NCI-H2029 treated with DMSO at 0.1 percent for 48 hours (cell line): Measurements from ENCODE around the gene SHD.
"Not testable (repeated sequence)": the region's sequence is repeated elsewhere in the genome, so short reads cannot be mapped to it uniquely, and the experiment has no call there.

ENCODE experiments used
- DNase-seq: peaks from one replicate; lab custom pipeline; 2025; lab: John Stamatoyannopoulos, UW

SHD gene

DNA sequence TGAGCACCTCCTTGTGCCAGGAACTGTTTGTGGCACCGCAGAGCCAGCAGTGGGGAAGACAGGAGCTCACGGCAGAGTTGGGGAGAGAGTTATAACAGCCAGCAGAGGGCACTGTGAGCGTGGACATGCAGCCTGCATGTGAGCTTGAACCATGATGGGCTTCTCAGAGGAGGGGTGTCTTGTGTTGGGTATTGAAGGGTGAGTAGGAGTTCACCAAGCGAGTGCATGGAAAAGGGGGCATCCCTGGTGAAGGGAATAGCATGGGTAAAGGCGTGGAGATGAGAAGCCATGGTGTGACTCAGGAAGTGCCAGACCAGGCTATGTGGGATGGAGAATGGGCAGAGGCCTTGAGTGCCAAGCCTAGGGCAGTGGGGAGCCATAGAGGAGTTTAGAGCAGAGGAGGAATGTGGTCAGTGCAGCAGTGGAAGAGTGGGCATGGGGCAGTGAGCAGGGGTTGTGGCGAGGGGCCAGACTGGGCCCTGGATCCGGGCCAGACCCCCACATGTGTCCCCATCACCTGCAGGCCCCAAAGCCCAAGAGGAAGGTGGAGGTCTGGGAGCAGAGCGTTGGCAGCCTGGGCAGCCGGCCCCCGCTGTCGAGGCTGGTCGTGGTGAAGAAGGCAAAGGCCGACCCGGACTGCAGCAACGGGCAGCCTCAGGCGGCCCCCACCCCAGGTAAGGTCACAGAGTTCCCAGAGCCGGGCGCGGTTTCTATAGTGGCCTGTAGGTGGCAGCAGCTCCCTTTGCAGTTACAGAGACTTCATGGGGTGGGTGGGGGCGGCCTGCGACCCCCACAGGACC is 11.8 kb upstream of the SHD start:
- peak; percentile 12 for DNase-seq

DNA sequence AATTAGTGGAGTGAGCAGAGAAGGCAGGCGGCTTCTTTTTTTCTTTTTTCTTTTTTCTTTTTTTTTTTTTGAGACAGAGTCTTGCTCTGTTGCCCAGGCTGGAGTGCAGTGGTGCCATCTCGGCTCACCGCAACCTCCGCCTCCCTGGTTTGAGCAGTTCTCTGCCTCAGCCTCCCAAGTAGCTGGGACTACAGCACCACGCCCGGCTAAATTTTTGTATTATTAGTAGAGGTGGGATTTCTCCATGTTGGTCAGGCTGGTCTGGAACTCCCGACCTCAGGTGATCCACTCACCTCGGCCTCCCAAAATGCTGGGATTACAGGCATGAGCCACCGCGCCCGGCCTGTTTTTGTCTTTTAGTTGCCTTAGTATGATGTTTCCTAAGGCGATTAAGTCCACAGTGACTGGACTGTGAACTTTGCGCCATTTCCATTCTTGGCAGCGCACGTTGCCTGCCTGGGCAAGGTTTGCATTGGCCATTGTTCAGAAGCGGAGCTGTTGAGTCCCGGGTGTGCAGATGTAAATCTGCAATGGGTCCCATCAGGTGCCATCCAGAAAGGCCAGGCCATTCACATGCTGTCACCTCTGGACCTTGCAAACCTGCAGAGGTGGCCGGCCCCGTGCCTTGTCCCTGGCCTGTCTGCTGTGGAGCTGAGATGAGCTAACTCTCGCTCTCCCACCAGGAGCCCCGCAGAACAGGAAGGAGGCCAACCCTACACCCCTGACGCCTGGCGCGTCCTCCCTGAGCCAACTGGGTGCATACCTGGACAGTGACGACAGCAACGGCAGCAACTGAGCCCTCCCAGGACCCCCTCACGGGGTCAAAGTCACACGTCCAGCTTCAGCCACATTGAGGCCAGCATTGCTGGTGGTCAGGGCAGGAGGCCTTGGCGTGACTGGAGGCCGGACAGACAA is 10.9 kb upstream of the SHD start:
- no peak for DNase-seq

DNA sequence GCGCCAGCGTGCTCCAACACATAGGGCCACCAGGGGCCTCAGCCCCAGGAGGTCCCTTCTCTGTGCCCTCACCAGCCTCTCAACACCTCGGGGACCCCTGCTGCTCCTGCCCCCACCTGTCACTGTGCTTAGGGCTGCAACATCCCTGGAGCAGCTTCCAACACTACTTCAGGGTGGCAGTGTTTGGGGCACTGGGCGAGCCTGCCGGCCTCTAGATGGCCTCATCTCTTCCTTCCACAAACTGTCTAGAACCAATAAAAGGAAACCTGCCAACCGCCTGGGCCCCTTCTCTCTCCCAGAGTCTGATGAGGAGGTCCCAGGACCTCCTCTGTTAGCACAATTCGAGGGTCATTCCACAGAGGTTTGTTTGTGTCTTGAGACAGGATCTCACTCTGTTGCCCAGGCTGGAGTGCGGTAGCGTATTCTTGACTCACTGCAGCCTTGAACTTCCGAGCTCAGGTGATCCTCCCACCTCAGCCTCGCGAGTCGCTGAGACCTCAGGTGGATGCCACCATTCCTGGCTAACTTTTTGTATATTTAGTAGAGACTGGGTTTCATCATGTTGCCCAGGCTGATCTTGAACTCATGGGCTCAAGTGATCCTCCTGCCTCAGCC is 10.1 kb upstream of the SHD start:
- DNase-seq = no peak

DNA sequence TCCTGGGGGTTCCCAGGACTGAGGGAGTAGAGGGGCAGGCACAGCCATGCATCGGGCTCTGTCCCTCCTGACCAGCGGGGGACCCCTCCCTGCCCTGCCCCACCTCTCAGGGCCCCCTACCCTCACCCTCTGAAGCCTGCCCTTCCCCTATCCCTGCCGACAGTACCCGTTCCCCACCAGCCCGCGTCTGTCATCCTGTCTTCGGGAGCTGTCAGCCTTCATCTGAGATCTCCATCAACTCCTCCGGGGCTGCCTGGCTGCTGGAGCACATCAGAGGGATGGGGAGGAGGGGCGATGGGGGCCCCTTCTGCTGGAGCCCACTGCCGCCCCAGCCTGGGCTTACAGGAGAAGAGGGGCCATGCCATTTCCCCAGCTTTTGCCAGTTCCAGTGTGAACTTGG is 6.2 kb upstream of the SHD start:
- DNase-seq = no peak

DNA sequence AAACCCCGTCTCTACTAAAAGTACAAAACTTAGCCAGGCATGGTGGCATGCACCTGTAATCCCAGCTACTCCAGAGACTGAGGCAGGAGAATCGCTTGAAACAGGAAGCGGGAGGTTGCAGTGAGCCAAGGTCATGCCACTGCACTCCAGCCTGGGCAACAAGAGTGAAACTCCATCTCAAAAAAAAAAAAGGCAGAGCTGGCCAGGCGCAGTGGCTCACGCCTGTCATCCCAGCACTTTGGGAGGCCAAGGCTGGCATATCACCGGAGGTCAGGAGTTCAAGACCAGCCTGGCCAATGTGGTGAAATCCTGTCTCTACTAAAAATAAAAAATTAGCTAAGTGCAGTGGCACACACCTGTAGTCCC is 4.8 kb upstream of the SHD start:
- DNase-seq = not testable (repeated sequence)

DNA sequence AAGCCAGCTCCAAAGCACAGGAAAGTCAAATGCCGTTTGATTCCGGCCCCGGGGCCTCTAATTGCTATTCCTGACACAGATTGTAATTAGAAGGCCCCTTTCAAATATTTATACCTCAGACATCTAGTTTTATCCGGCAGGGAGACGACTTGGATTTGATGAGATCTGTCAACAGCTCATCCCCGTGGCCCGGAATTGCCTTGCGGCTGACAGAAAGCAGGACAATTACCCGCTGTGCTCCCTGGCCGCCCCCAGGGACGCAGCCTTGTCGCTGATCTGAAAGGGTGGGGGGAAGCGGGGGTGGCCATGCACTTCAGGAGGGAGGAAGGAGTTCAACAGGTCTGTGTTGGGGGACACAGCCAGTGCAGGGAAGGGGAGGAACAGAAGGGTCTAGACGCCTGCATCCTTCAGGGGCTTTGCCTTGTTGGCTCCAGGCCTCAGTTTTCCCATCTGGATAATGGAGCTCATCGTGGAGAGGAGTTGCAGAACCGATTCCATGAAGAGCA is 1.8 kb upstream of the SHD start:
- no peak for DNase-seq

DNA sequence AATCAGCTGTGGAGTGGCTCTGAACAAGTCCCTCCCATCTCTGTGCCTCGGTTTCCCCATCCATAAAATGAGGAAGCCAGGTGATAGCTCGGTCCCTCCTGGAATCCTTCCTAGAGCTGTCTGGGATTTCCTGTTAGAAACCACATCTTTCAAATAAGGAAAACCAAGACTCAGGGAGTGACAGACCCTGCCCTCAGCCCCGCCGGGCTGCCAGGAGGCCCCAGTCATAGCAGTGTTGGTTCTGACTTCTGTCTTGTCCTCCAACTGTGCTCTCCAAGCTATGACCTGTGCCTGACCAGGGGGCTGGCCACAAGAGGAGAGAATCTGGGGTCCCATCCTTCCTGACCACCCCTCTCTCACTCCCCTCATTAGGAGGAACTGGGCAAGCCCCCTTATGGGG is 1.1 kb upstream of the SHD start:
- no peak for DNase-seq

DNA sequence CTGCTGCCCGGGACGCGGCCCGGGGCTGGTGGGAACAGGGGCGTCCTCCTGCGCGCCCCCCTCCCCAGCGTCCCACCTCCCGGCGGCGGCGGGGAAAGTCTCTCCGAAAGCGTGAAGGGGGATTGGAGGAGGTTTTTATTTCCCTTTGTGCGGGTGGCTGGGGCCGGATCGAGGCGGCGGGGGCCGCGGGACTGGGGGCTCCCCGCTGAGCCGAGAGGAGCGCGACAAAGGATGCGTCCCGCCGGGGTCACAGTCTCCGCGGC is 132 bp downstream of the SHD start:
- no peak for DNase-seq

DNA sequence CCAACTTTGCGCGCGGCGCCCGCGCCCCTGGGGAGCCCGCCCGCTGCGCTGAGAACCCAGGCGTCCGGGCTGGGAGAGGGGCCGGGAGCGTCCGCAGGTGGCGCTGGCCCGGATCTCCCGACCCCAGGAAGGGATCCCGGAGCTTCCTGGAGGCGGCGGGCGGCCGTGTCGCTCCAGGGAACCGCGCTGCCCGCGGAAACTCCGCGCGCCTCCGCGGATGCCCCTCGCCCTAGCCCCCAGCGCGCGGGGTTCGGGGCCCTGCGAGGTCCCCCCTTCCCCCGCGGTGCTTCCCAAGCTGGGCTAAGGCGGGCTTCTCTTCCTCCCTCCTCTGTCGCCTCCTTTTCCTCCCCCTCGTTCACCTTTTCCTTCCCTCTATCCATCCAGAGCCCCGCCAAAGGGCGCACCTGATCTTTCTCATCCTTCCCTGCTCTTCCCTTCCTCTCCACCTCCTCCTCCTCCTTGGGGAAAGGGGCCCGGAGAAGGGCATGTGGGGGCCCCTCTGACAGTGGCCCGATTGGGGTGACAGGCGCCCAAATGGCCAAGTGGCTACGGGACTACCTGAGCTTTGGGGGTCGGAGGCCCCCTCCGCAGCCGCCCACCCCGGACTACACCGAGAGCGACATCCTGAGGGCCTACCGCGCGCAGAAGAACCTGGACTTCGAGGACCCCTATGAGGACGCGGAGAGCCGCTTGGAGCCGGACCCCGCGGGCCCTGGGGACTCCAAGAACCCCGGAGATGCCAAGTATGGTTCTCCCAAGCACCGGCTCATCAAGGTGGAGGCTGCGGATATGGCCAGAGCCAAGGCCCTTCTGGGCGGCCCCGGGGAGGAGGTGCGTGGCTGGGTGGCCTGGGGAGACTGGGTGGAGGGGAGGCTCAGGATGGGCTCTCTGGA is 710 bp downstream of the SHD start:
- no peak for DNase-seq

DNA sequence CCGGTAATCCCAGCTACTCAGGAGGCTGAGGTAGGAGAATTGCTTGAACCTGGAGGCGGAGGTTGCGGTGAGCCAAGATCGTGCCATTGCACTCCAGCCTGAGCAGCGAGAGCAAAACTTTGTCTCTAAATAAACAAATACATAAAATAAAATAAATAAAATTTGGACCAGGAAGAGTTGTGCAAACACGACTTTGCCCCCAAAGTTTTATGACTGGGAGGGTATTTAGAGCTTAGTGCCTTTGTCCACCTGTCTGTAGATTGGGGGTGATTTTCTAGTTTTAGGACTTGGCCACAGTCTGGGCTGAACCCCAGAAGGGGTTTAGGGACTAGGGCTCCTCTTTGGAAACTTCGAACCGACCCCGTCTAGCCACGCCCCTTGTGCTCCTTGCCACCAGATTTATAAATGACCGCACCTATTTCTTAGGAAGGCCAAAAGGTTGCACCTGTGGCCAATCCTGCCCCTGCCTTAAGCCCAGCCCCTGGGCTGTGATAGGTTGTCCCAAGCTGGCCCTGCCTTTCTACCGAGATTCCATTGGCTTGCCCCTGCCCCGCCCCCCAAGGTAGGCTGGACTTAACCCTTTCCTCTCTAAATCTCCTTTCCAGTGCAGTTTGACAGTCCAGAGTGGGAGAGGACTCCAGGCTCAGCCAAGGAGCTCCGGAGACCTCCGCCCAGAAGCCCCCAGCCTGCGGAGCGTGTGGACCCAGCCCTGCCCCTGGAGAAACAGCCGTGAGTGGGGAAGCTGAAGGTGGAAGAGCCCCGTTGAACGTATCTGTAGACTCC is 5.3 kb downstream of the SHD start:
- no peak for DNase-seq

DNA sequence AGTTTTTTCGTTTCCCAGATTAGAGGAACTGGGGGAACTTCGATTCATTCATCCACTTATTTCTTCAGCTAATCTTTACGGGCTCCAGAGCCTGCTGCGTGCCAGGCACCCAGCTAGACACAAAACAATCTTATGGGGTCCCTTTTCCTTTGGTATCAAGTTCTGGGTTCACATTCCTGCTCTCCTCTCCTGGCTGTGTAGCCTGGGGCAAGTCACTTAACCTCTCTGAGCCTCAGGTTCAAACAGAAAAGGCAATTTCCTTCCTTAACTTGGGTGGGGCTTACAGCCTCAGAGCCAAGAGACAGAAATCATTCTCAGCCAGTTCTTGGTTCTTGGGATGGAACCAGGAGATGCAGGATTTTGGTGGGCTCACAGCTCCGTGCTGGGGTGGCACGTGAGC is 5.9 kb downstream of the SHD start:
- no peak for DNase-seq

DNA sequence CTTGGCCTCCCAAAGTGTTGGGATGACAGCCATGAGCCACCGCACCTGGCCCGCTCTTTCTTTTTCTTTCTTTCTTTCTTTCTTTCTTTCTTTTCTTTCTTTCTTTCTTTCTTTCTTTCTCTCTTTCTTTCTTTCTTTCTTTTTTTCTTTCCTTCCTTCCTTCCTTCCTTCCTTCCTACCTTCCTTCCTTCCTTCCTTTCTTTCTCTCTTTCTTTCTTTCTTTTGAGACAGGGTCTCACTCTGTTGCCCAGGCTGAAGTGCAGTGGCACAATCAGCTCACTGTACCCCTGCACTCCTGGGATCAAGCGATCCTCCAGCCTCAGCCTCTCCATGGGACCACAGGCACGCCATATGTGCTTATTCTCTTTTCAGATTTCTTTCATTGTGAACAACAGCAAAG is 7.1 kb downstream of the SHD start:
- DNase-seq = not testable (repeated sequence)

DNA sequence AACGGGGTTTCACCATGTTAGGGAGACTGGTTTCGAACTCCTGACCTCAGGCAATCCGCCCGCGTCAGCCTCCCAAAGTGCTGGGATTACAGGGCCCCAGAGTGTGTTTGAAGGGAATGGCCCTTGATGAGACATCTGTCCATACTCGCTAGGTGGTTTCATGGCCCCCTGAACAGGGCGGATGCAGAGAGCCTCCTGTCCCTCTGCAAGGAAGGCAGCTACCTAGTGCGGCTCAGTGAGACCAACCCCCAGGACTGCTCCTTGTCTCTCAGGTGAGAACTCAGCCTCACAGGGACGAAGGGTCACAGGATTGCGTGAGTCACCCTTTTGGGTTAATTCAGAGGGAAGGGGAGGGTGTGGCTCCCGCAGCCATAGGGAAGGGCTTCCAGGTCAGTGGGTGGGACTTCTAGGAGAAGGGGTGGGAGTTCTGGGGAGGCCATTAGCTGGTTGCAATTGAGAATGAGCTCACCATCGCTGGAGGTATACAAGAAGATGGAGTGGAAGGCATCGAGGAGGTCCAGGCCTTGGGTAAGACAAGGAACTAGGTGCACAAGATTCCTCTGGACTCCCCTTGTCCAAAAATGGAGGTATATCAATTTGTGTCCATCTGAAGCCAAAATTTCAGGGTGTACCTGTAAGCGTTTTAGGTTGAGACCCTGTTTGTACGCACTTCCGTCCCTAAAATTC is 9.2 kb downstream of the SHD start:
- no peak for DNase-seq

DNA sequence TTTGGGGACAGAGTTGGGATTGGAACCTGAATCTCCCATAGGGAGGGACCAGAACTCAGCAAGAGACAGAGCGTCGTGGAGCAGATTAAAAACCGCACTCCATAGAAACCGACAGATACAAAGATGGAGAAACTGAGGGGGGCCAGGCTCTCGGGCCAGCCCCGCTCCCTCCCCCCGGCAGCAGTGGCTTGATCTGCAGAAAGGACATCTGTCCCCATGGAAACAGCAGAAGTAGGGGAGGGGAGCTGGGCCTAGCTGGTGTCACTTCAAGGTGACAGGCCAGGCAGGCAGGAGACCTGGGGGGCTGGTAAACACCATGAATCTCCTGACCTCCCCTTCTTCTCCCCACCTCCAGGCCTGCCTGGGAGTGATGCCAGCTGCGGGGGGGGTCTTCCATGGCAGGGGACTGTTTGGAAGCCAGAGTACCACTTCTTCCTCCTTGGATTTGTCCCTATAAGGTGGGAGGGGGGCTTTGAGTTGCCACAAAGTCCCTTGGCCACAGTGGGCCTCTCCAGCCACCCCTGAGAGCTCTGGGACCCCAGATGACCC is 12.2 kb downstream of the SHD start:
- DNase-seq = no peak

DNA sequence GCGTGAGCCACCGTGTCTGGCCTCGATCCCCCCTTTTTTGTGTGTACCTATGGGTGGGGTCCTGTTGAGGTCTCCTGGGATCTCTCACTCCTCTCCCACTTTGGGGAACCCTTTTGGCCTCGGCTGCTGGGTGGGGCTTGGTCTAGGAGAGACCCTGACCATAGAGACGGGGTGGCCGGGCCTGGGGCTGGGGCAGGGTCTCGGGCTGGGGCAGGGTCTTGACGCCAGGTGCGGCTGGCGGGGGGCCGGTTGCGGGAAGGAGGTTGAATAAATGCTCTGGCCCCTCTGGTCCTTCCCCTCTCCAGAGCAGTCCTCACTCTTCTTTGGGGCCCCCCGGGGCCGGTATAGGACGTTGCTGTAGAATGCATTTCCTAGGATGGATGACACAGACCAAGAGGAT is 13.4 kb downstream of the SHD start:
- DNase-seq = no peak

DNA sequence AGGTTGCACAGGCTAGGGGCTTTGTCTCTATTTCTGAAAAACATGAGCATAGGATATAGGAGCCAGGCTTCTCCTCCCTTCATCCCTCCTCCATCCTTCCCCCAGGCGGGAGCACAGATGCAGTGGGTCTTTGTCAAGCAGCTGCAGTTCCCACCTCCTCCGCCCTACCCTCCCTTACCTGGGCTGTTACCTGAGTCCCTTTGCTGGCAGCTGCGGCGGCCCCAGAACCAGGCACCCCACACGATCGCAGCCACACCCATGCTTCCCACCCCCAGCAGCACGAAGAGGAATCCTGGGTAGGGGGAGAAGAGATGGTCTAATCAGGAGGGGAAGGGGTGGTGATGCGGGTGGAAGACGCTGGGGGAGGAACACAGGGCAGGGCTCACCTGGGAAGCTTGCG is 15.3 kb downstream of the SHD start:
- no peak for DNase-seq

DNA sequence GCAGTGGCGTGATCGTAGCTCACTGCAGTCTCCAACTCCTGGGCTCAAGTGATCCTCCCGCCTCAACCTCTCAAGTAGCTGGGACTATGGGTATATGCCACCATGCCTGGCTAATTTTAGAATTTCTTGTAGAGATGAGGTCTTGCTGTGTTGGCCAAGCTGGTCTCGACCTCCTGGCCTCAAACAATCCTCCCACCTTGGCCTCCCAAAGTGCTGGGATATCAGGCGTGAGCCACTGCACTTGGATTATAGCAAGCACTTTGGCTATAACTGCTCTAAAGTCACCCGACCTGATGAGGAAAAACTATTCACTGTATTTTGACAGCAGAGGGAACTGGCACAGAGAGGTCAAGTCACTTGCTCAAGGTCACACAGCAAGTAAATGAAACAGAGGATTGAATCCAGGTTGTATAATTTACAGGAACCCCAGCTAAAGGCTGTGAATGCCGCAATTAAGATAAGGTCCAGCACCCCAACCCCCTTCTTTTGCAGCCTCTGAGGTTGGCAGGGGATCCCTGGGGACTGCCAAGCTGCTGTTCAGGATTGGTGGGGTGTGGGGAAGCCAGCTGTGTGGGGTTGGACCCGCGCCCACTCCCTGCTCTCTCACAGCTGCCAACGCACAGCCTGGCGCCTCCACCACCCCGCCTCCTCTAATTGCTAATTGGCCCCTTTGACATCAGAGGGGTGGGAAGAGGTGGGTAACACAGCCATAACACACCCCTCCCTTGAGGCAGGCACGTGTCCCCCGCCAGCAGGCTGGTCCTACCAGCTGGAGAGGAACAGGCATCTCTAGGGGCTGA is 17.1 kb downstream of the SHD start:
- peak; percentile 22 for DNase-seq

DNA sequence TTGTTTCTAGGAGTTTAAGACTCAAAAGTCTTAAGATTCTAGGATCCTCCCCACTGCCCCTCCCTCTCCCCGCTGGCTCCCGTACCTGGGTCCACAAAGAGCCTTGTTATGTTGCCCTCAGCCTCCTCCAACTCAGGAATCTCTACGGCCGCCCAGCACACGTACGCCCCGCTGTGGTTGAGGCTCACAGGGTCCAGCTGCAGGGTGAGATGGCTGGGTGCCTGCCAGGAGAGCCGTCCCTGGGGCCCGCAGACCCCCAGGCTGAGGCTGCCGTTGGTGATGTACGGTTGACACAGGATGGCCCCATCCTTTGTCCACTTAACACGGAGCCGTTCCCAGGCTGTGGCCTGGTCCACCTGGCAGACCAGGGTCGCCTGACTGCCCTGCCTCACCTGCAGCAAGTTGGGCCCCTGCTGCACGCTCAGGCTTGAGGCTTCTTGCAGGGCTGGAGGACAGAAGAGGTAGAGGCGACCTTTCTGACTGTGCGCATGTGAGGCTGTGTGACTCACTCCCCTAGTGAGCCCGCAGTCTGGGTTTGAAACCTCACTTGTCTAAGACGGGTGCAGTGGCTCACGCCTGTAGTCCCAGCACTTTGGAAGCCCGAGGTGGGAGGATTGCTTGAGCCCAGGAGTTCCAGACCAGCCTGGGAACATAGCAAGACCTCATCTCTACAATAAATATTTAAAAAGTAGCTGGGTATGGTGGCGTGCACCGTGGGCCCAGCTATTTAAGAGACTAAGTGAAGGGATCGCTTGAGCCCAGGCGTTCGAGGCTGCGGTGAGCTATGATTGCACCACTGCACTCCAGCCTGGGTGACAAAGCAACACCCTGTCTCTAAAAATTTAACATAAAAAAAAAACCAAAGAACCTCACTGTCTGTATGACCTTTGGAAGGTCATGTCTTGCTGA is 19.1 kb downstream of the SHD start:
- no peak for DNase-seq
